ENCODE results near the gene TMEM126B. TPM values are rescaled to one million over a fixed set of nuclear protein-coding genes. Genes with fewer than 3 reads are reported as not detected.

TMEM126B gene
- total and polyA plus RNA-seq, 10 of the 15 experiments (the other 5 are each of a cell fraction or from before 2014, with no cell fraction given): 36.9 to 117 (median 70.3) TPM

- TF ChIP-seq MTA3 (IDR thresholded peaks at IDR 0.05; ENCODE audit: borderline replicate concordance, low read length): no peak
- TF ChIP-seq ETV6 (conservative IDR thresholded peaks at IDR 0.05 in 1 of 2, IDR thresholded peaks at IDR 0.05 in 1 of 2; ENCODE audit: borderline replicate concordance in 1 of 2, low read depth in 1 of 2): no peak
- TF ChIP-seq NR2F1 (conservative IDR thresholded peaks at IDR 0.05): peak; percentile 51; the same call in 1 of the 2 replicates
- TF ChIP-seq IRF5 (IDR thresholded peaks at IDR 0.05; ENCODE audit: borderline replicate concordance): no peak
- no peak for TF ChIP-seq PAX8 (IDR thresholded peaks at IDR 0.05)
- no peak for TF ChIP-seq ZBTB33 (IDR thresholded peaks at IDR 0.05)
- TF ChIP-seq RFX5 (IDR thresholded peaks at IDR 0.05; ENCODE audit: low read depth, low read length): no peak
- TF ChIP-seq IRF4 (IDR thresholded peaks at IDR 0.05; ENCODE audit: low read depth, low read length): no peak
- no peak for TF ChIP-seq ZSCAN29 (IDR thresholded peaks at IDR 0.05)
- TF ChIP-seq CREM (IDR thresholded peaks at IDR 0.05; ENCODE audit: low read depth): peak; percentile 79
- no peak for TF ChIP-seq YBX1 (IDR thresholded peaks at IDR 0.05)
- peak; percentile 63; the same call in 1 of the 2 replicates for TF ChIP-seq CHD2 (IDR thresholded peaks at IDR 0.05; ENCODE audit: borderline replicate concordance, low read depth, low read length)
- TF ChIP-seq SREBF2 (IDR thresholded peaks at IDR 0.05; ENCODE audit: low read length): no peak
- TF ChIP-seq MAX (IDR thresholded peaks at IDR 0.05; ENCODE audit: low read depth, low read length): peak; percentile 72; the same call in 1 of the 2 replicates
- peak; percentile 72 for TF ChIP-seq RAD51 (IDR thresholded peaks at IDR 0.05)
- no peak for TF ChIP-seq CEBPZ (IDR thresholded peaks at IDR 0.05; ENCODE audit: low read depth, low read length)
- peak; percentile 91 for TF ChIP-seq CREB1 (IDR thresholded peaks at IDR 0.05; ENCODE audit: low read depth)
- TF ChIP-seq SUPT20H (IDR thresholded peaks at IDR 0.05; ENCODE audit: borderline replicate concordance, control insufficient read depth, low read depth, low read length): no peak
- TF ChIP-seq ZNF687 (IDR thresholded peaks at IDR 0.05): peak; percentile 53; the same call in 1 of the 2 replicates
- no peak for TF ChIP-seq MEF2A (IDR thresholded peaks at IDR 0.05; ENCODE audit: insufficient read depth, low read depth, low read length)
Measured at GRCh38 chr11:85647604-85648299, 19.4 kb downstream of the TMEM126B start, which contains the start of gene TMEM126A (continued).

All from GM12878 (cell line).